Endothelial cell of umbilical vein (primary cell): Measurements from ENCODE around the gene SORL1. TPM values are rescaled to one million over a fixed set of nuclear protein-coding genes. Genes with fewer than 3 reads are reported as not detected.

Experiments used
- BruUV-seq: library from RNA; stranded (reverse); fragments of 400-500 nt; replicated peaks from 2 replicates; lab custom pipeline; 2021; lab: Mats Ljungman, UMichigan
- CTCF ChIA-PET: fragments of 300-600, 350-600 bp; sonication (Branson Sonifier 250); formaldehyde crosslinking; loops from one replicate; lab custom pipeline; 2021; ENCODE audit warnings: antibody characterized with exemption, inconsistent platforms; lab: Charles Lee
- POLR2A ChIA-PET: fragments of 300-600, 350-600 bp; sonication (Branson Sonifier 250); formaldehyde crosslinking; loops from one replicate; lab custom pipeline; 2021; ENCODE audit warnings: antibody characterized with exemption, inconsistent platforms; lab: Charles Lee
- DNase-seq: peaks from one replicate; pipeline ENCODE4 v3.0.0-alpha.2; 2011; ENCODE audit warnings: low read depth, low spot score
- FAIRE-seq: peaks from 2 replicates; lab custom pipeline; 2011; peaks lifted over from hg19 to GRCh38; lab: Jason Lieb, UNC
- H2AFZ ChIP-seq: 2 replicates; pipeline ENCODE4 v1.6.0; 2012; ENCODE audit warnings: low read depth, low read length, control low read depth, inconsistent platforms
- H3K27ac ChIP-seq: 2 replicates; pipeline ENCODE4 v1.5.1; 2011; ENCODE audit warnings: low read depth, mild to moderate bottlenecking, control low read depth, low read length, moderate library complexity; ENCODE audit not compliant: insufficient read depth
- H3K27me3 ChIP-seq, 2 experiments: 2 replicates each; pipeline versions ENCODE4 v1.6.0 to v1.6.1; 2011; ENCODE audit warnings: low read length in 2 of 2, mixed read lengths in 1 of 2; ENCODE audit not compliant: control insufficient read depth in 2 of 2, insufficient read depth in 2 of 2
- H3K36me3 ChIP-seq, 2 experiments: 2 replicates in 1 of 2; 3 replicates in 1 of 2; pipeline ENCODE4 v1.5.1; 2011; ENCODE audit warnings: low read length in 2 of 2, mild to moderate bottlenecking in 1 of 2, moderate library complexity in 1 of 2; ENCODE audit not compliant: control insufficient read depth in 2 of 2, insufficient read depth in 2 of 2; ENCODE audit errors: extremely low read depth in 1 of 2
- H3K4me1 ChIP-seq: 3 replicates; pipeline ENCODE4 v1.5.1; 2011; ENCODE audit warnings: mild to moderate bottlenecking, low read length; ENCODE audit not compliant: control insufficient read depth, insufficient read depth; ENCODE audit errors: extremely low read depth
- H3K4me2 ChIP-seq: 2 replicates; pipeline ENCODE4 v1.6.1; 2011; ENCODE audit warnings: low read length, control low read depth, mixed read lengths; ENCODE audit not compliant: insufficient read depth
- H3K4me3 ChIP-seq, 3 experiments: fragments of 200-600 bp in 1 of 3; sonication (generic), shearing (Covaris generic) in 1 of 3; replicated peaks in 1 of 3; 2 replicates each; pipeline ENCODE4 v1.5.1; 2011 to 2016; ENCODE audit warnings: control low read depth in 3 of 3, low read length in 3 of 3, mild to moderate bottlenecking in 2 of 3, inconsistent platforms in 1 of 3, low read depth in 1 of 3, moderate library complexity in 1 of 3; ENCODE audit not compliant: insufficient read depth in 1 of 3
- H3K79me2 ChIP-seq: 2 replicates; pipeline ENCODE4 v1.6.0; 2012; ENCODE audit warnings: low read length, inconsistent platforms; ENCODE audit not compliant: control insufficient read depth, insufficient read depth
- H3K9ac ChIP-seq: replicated peaks from 2 replicates; pipeline ENCODE3; 2011; ENCODE audit warnings: low read length, control low read depth; ENCODE audit not compliant: insufficient read depth; ENCODE audit errors: extremely low read depth
- H3K9me1 ChIP-seq: replicated peaks from 3 replicates; pipeline ENCODE4 v1.6.0; 2011; ENCODE audit warnings: mild to moderate bottlenecking, low read length; ENCODE audit not compliant: control insufficient read depth, insufficient read depth; ENCODE audit errors: extremely low read depth
- H3K9me3 ChIP-seq: replicated peaks from 2 replicates; pipeline ENCODE4 v1.5.1; 2012; ENCODE audit warnings: low read length, inconsistent platforms; ENCODE audit not compliant: control insufficient read depth, insufficient read depth
- H4K20me1 ChIP-seq: replicated peaks from 2 replicates; pipeline ENCODE3; 2011; ENCODE audit warnings: mild to moderate bottlenecking, low read length; ENCODE audit not compliant: control insufficient read depth, insufficient read depth; ENCODE audit errors: extremely low read depth
- CTCF ChIP-seq, 2 donors: IDR thresholded peaks; 1 replicate in 1 of 2; 2 replicates in 1 of 2; pipeline ENCODE4 v1.5.1; 2011; ENCODE audit warnings: low read length in 2 of 2, mild to moderate bottlenecking in 2 of 2, moderate library complexity in 2 of 2, control low read depth in 1 of 2, inconsistent platforms in 1 of 2, low read depth in 1 of 2; ENCODE audit not compliant: insufficient read depth in 1 of 2; ENCODE audit errors: extremely low read depth in 1 of 2
- EZH2 ChIP-seq: IDR thresholded peaks from 2 replicates; pipeline ENCODE4 v1.6.1; 2012; ENCODE audit warnings: borderline replicate concordance, low read depth, mild to moderate bottlenecking, moderate library complexity, low read length, inconsistent platforms; ENCODE audit not compliant: severe bottlenecking
- FOS ChIP-seq: IDR thresholded peaks from 2 replicates; pipeline ENCODE4 v1.6.1; 2011; ENCODE audit warnings: mild to moderate bottlenecking, low read length, moderate library complexity, borderline replicate concordance; ENCODE audit not compliant: insufficient read depth
- GATA2 ChIP-seq: IDR thresholded peaks from 2 replicates; pipeline ENCODE4 v1.7.0; 2011; ENCODE audit warnings: low read depth, mild to moderate bottlenecking, moderate library complexity, mixed read lengths, low read length; ENCODE audit not compliant: insufficient read length, insufficient read depth
- JUN ChIP-seq: IDR thresholded peaks from 2 replicates; pipeline ENCODE4 v1.6.1; 2011; ENCODE audit warnings: borderline replicate concordance, low read depth; ENCODE audit not compliant: insufficient read length, insufficient read depth
- MAX ChIP-seq: IDR thresholded peaks from 2 replicates; pipeline ENCODE4 v1.6.1; 2011; ENCODE audit not compliant: insufficient read depth, insufficient read length
- MYC ChIP-seq: IDR thresholded peaks from one replicate; pipeline ENCODE4 v1.6.1; 2011; ENCODE audit warnings: mild to moderate bottlenecking, low read depth, low read length
- POLR2A ChIP-seq: IDR thresholded peaks from 2 replicates; pipeline ENCODE4 v1.6.1; 2012; ENCODE audit warnings: low read depth, mild to moderate bottlenecking, control low read depth, low read length
- POLR2AphosphoS5 ChIP-seq: IDR thresholded peaks from 2 replicates; pipeline ENCODE4 v1.6.1; 2012; ENCODE audit warnings: low read depth, mild to moderate bottlenecking, control low read depth, low read length, moderate library complexity; ENCODE audit not compliant: insufficient read depth
- dilution Hi-C: fragments of 300-500 bp; cut with MboI; formaldehyde crosslinking; loops from one replicate; pipeline ENCODE4 v1.15.0; 2019; ENCODE audit warnings: low sequenced_read_pairs; ENCODE audit not compliant: extremely low pct_ligation_motif_present
- intact Hi-C: fragments of 100-400 bp; cut with micrococcal nuclease; formaldehyde crosslinking; loops from one replicate; pipeline ENCODE4 v1.10.0; 2022
- polyA plus RNA-seq, 4 experiments: library from polyadenylated mRNA; depleted of rRNA in 3 of 4; stranded (reverse) in 3 of 4; unstranded in 1 of 4; fragments of >200 nt; gene quantifications; 2 replicates each; pipeline versions ENCODE4 v1.2.1 to v1.2.3, GENCODE V29; 2011 to 2012; ENCODE audit warnings: missing spikeins in 1 of 4
- total RNA-seq: library from RNA; stranded (reverse); gene quantifications from 2 replicates; pipeline ENCODE4 v1.2.3, GENCODE V29; 2021

Gene SORL1
- total and polyA plus RNA-seq, 2 donors (not counting 3 experiments of a cell fraction or from before 2014, with no cell fraction given) = 0.17 to 0.31 TPM

GRCh38 chr11:121561716-121562115, 109.6 kb downstream of the SORL1 start:
- Histone ChIP-seq H3K9me3 (no peaks in the 10 kb centered on the region), H3K4me2 (no peak overlapping the region), H3K9me1 (no peaks in the 10 kb centered on the region), H4K20me1 (no peaks in the 10 kb centered on the region), H3K36me3 (no peaks in the 10 kb centered on the region), H3K27ac (no peak overlapping the region), H3K27me3 (no peaks in the 10 kb centered on the region), H3K4me1 (no peaks in the 10 kb centered on the region), H3K9ac (no peak overlapping the region), H3K4me3 (no peak overlapping the region), H3K79me2 (no peaks in the 10 kb centered on the region), H2AFZ (no peak overlapping the region)
- no peak for TF ChIP-seq GATA2
- no peak for TF ChIP-seq MYC
- TF ChIP-seq POLR2A = no peak
- no peak for TF ChIP-seq POLR2AphosphoS5
- TF ChIP-seq CTCF (IDR thresholded peaks at IDR 0.05; ENCODE audit: extremely low read depth in 1 of 2, insufficient read depth in 1 of 2, low read depth in 1 of 2, low read length in 2 of 2) = no peak
- TF ChIP-seq EZH2 = no peak
- TF ChIP-seq FOS = no peak
- TF ChIP-seq MAX = no peak
- no peak for TF ChIP-seq JUN
- CTCF ChIA-PET = no interaction called here
- POLR2A ChIA-PET = no interaction called here
- BruUV-seq = no TSS peak
- no peak for DNase-seq
- dilution Hi-C loops (no loop called here), intact Hi-C loops (no loop called here)
- FAIRE-seq = no peak
